Activated naive CD4-positive, alpha-beta T cell treated with anti-CD3 and anti-CD28 coated beads, Interleukin-2, amount 10 ng/mL, durations not matched to agents 7 days and 5 days (primary cell): ENCODE results near the gene FBXW12.
A peak's percentile ranks its signal among the peaks of the same experiment; 100 is the strongest.

Source experiments
- CTCF ChIA-PET: fragments of 350-600 bp; sonication (Branson Sonifier 250); formaldehyde crosslinking; loops from one replicate; lab custom pipeline; 2021; ENCODE audit warnings: antibody characterized with exemption; lab: Charles Lee
- DNase-seq: peaks from one replicate; pipeline ENCODE4 v3.0.0-alpha.2; 2020
- H3K27ac Mint-ChIP-seq: one replicate; pipeline ENCODE4 v1.8.0; 2021; ENCODE audit warnings: mild to moderate bottlenecking, moderate library complexity, mixed read lengths
- H3K27me3 Mint-ChIP-seq: one replicate; pipeline ENCODE4 v1.8.0; 2021; ENCODE audit warnings: mild to moderate bottlenecking, mixed read lengths
- H3K36me3 Mint-ChIP-seq: one replicate; pipeline ENCODE4 v1.8.0; 2021; ENCODE audit warnings: mixed read lengths
- H3K4me1 Mint-ChIP-seq: one replicate; pipeline ENCODE4 v1.8.0; 2021; ENCODE audit warnings: mixed read lengths
- H3K4me3 Mint-ChIP-seq: one replicate; pipeline ENCODE4 v1.8.0; 2021; ENCODE audit warnings: mild to moderate bottlenecking, moderate library complexity, mixed read lengths
- H3K9me3 Mint-ChIP-seq: one replicate; pipeline ENCODE4 v1.8.0; 2021; ENCODE audit warnings: mixed read lengths

FBXW12 gene

DNA sequence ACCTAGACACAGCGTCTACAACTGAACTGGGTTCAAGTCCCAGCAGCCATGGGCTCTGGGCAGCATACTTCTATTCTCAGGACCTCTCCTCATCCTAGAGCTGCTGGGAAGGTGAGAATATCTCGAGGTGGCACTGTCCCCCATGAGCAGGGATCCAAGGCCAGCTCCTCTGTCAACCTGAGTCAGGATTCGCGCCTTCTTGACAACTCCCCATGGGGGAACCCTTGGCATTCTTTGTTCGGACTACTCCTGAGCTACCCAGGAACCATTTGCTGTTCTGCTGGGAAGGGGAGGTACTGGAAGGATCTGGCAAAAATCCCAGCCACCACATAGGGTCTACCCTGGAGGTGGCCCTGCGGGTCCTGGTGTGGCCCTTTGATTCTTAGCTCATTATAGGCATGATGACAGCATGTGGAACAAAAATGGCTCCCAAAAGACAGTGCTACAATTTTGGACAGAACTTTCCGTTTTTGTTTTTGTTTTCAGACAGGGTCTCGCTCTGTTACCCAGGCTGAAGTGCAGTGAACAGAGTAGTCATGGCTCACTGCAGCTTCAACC is 35.6 kb downstream of the FBXW12 start:
- no peak overlapping the region for H3K4me3 Mint-ChIP-seq
- CTCF ChIA-PET: interaction anchor here (1.0 to 3.5 kb wide), 9 partner anchors 8 to 229 kb away, joined by 3 to 26 read pairs (median 6); no protein-coding TSS in a partner anchor
- no peak overlapping the region for H3K27ac Mint-ChIP-seq
- no peaks in the 10 kb centered on the region for H3K9me3 Mint-ChIP-seq
- no peaks in the 10 kb centered on the region for H3K4me1 Mint-ChIP-seq
- no peaks in the 10 kb centered on the region for H3K36me3 Mint-ChIP-seq
- H3K27me3 Mint-ChIP-seq: peaks cover 9% of the 10 kb centered on the region
- DNase-seq: peak; percentile 14

DNA sequence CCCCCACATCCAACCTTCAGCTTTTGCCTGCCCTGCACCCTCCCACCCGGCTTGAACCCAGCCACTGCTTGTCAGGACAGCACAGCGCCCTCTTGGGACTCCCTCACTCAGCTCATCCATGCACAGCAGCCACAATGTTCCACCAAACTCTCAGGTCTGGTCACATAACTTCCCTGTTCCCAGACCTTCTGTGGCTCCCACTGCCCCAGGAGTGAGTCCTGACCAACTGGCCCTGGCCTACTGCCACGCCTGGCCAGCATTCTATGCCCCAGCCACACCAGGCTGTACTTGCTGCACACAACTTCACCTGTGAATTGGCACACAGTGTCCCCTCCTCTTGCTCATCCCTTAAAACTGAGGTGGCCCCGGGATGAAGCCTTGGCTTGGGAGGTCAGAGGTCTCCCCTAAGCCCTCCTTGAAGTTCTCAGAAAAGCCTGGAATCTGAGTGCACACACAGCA is 36.8 kb downstream of the FBXW12 start:
- no peaks in the 10 kb centered on the region for H3K36me3 Mint-ChIP-seq
- CTCF ChIA-PET: interaction anchor here (0.6 to 3.5 kb wide), 7 partner anchors 9 to 183 kb away, joined by 3 to 26 read pairs (median 6); no protein-coding TSS in a partner anchor
- no peak overlapping the region for H3K4me3 Mint-ChIP-seq
- no peaks in the 10 kb centered on the region for H3K9me3 Mint-ChIP-seq
- DNase-seq: peak; percentile 20
- no peaks in the 10 kb centered on the region for H3K4me1 Mint-ChIP-seq
- H3K27me3 Mint-ChIP-seq: peaks cover 9% of the 10 kb centered on the region
- H3K27ac Mint-ChIP-seq: no peak overlapping the region

DNA sequence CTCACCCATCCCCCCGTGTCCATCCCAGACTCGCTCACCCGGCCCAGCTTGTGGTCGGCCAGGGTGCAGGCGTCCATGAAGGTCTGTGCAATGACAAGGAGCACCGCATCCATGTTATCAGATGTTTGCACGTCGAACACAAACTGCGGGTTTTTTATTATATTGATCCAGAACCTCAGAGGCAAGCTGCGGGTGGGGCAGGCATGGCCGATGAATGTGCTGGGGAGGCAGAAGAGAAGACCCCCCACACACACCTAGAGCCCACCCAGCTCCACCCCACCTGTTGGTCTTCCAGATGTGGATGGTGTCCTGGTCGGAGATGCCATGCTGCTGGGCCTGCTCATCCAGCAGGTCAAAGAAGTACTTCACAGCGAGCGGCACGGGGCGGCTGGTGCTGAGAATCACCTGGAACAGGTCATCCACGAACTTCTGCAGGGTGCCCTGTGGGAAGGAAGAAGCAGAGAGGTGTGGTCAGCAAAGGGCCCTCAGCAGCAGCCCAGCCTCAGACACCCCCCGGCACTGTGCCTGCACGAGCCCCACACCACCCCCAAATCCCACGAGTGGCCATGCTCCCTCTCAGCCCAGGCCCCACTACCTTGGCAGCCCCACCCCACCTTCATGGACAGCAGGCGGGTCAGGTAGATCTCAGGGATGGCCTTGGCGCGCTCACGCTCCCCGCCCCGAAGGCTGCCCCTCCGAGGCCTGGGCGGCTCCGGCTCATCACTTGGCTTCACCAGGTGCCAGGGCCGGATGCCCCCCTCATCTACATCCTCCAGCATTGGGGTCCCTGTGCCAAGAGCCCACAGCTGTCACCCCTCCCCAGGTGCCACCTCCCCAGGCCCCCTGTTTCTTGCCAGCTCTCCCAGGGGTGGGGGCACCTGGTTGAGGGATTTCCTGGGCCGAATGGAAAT is 37.5 kb downstream of the FBXW12 start:
- Mint-ChIP-seq H3K4me3 (no peak overlapping the region), H3K27ac (no peak overlapping the region), H3K27me3 (peaks cover 9% of the 10 kb centered on the region), H3K36me3 (no peaks in the 10 kb centered on the region), H3K9me3 (no peaks in the 10 kb centered on the region), H3K4me1 (no peaks in the 10 kb centered on the region)
- peak; percentile 13 for DNase-seq
- CTCF ChIA-PET: interaction anchor here (1.6 to 3.5 kb wide), 7 partner anchors 9 to 26 kb away, joined by 4 to 26 read pairs (median 8); no protein-coding TSS in a partner anchor

DNA sequence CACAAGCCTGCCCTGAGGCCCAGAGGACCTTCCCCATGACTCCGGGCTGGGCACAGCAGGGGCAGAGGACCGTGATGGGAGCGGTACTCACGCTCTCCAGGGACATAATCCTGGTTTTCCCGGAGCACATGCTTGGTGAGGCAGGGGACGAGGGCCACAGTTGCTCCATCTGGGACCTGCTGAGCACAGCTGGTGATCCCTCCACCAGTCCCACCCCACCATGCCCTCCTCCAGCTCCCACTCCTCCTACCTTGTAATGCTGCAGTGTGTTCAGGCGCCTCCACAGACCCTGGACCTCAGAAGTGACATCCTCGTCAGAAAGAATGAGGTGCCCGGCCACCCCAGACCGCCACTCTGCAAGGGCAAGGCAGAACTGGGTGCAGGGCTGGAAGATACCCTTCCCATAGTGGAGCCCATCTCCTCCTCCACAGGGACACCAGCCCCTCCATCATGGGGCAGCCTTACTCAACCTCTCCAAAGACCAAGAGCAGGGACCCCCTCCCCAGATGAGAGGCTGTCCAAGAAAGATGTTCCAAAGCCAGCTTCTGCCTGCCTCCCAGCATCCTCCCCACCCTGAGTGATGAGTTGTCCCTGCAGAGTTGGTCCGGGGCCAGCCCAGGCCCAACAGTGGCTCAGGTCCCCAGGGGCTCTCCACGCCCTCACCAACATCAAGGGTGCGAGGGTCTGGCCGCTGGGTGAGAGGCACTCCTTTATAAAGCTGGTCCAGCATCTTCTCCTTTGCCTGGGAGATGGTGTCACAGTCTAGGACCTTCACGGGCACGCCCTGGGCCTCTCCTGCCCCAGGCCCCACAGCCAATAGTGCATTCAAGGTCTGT is 38.4 kb downstream of the FBXW12 start:
- Mint-ChIP-seq H3K4me3 (no peak overlapping the region), H3K27ac (no peak overlapping the region), H3K9me3 (no peaks in the 10 kb centered on the region), H3K36me3 (no peaks in the 10 kb centered on the region), H3K4me1 (no peaks in the 10 kb centered on the region), H3K27me3 (peaks cover 9% of the 10 kb centered on the region)
- CTCF ChIA-PET: interaction anchor here (1.6 to 2.5 kb wide), 3 partner anchors 10 to 26 kb away, joined by 5 to 8 read pairs (median 6); no protein-coding TSS in a partner anchor
- peak; percentile 10 for DNase-seq

DNA sequence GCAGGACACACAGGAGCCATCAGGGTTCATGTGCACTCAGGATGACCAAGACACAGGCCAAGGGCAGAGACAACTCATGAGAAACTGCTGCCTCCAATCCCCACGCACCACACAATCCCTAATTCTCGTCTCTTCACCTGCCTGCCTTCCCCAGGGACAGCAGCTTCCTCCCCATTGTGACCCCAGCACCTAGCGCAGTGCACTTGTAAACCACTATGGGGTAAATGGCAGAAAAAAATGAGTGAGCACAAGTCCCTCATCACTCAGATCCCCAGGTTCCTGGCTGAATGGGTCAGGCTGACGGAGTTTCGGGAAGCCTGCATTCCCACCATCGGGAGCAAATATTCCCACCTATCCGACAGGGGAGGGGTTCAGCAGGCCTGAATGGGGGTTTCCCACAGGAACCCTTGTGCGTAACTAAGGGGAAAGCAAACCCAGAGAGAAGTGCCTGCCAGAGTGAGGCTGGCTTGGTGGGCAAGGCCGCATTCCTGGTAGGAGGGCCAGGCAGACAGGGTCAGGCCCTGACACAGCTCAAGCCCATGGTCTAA is 39.1 kb downstream of the FBXW12 start:
- no peak overlapping the region for H3K4me3 Mint-ChIP-seq
- CTCF ChIA-PET: interaction anchor here (1.4 to 2.4 kb wide), 3 partner anchors 11 to 25 kb away, joined by 5 to 9 read pairs (median 8); no protein-coding TSS in a partner anchor
- peaks cover 9% of the 10 kb centered on the region for H3K27me3 Mint-ChIP-seq
- H3K9me3 Mint-ChIP-seq: no peaks in the 10 kb centered on the region
- H3K4me1 Mint-ChIP-seq: no peaks in the 10 kb centered on the region
- DNase-seq: peak; percentile 16
- no peak overlapping the region for H3K27ac Mint-ChIP-seq
- H3K36me3 Mint-ChIP-seq: no peaks in the 10 kb centered on the region

DNA sequence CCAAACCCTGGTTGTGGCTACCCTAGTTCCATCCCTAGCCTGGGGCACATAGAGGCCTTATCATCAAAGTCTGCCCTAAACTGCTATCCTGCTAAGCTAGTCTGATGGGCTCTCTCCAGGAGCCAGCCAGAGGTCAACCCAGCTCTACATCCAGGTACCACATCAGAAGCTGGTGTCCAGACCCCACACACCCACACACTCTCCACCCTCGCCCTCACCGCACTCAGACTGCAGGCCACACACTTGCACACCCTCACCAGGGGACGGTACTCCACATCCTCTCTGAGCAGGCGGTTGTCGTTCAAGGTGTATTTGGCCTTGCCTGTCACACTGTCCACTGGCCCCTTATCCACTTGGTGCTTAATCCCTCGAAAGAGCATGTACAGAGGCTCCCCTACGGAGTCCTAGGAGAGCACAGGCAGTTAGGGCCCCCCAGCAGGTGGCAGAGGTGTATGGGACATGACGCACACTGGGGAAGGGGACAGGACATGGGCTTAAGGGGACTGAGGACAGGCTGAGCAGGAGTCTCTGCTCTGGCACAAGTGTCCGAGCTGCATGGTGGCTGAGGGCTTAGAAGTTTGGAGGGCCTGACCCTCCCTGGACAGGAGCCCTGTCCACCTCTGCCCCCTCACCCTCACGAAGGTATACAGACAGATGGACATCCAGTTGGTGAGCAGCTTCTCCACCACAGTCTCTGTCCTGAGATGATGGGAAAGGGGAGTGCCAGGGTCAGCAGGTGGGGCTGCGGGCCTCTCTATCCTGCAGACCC is 39.8 kb downstream of the FBXW12 start:
- Mint-ChIP-seq H3K27ac (no peak overlapping the region), H3K4me1 (no peaks in the 10 kb centered on the region)

DNA sequence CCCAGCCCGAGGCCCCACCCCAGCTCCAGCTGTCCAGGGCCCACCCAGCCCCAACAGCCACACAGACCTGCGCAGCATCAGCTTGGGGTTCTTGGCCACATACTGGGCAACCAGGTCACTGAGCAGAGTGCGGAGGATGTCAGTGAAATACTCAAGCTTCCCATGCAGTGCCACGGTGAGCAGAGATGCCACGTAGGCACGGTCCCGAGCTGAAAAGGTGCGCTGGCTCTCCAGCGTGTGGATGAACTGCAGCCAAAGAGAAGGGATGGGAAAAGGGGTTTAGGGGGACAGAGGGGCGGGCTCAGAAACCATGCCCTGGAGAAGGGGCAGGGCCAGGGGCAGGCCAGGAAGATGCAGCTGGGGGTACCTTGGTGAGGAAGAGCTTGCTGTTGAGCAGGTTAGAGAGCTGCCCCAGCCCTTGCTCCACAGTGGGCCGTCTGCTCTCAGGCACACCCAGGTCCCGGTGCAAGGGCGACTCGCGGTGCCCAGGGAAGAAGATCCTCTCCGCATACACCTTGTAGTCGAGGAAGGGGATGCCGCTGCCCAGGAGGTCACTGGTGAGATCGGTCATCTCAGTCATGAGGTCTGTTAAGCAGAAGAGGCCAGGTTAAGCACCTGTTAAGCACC is 40.5 kb downstream of the FBXW12 start:
- Mint-ChIP-seq H3K36me3 (no peaks in the 10 kb centered on the region), H3K27ac (no peak overlapping the region), H3K4me1 (no peaks in the 10 kb centered on the region), H3K9me3 (no peaks in the 10 kb centered on the region), H3K27me3 (peaks cover 3% of the 10 kb centered on the region), H3K4me3 (no peak overlapping the region)
- CTCF ChIA-PET: interaction anchor here (1.3 to 1.4 kb wide), 2 partner anchors 24 to 25 kb away, joined by 3 to 9 read pairs; no protein-coding TSS in a partner anchor
- peak; percentile 17 for DNase-seq

More for the DNA sequence above, 39.8 kb downstream of the FBXW12 start:
- CTCF ChIA-PET: interaction anchor here (1.4 to 2.4 kb wide), 2 partner anchors 12 to 24 kb away, joined by 8 to 9 read pairs; no protein-coding TSS in a partner anchor
- peaks cover 9% of the 10 kb centered on the region for H3K27me3 Mint-ChIP-seq
- no peaks in the 10 kb centered on the region for H3K9me3 Mint-ChIP-seq
- H3K36me3 Mint-ChIP-seq: no peaks in the 10 kb centered on the region
- peak; percentile 18 for DNase-seq
- H3K4me3 Mint-ChIP-seq: no peak overlapping the region

DNA sequence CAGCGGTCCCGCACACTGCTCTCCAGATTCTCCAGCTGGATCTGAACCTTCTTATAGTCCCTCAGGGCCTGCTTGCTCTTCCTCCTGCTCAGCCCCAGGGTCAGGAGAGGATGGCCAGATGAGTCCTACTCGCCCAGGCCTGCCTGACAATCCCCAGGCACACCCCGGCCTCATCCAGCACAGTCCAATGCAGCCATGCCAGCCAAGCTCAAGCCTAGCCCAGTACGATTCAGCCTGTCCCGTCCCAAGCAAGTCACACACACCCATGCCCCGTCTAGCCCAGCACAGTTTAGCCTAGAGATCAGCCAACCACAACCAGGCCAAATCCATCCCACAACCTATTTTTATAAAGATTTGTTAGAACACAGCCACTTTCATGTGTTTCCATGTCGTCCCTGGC is 41.1 kb downstream of the FBXW12 start:
- no peak overlapping the region for H3K27ac Mint-ChIP-seq
- no peak overlapping the region for H3K4me3 Mint-ChIP-seq
- H3K9me3 Mint-ChIP-seq: no peaks in the 10 kb centered on the region
- H3K4me1 Mint-ChIP-seq: no peaks in the 10 kb centered on the region
- no peaks in the 10 kb centered on the region for H3K27me3 Mint-ChIP-seq
- CTCF ChIA-PET: interaction anchor here (0.7 to 1.3 kb wide), 2 partner anchors 23 to 25 kb away, joined by 3 read pairs; no protein-coding TSS in a partner anchor
- H3K36me3 Mint-ChIP-seq: no peaks in the 10 kb centered on the region
- no peak for DNase-seq

DNA sequence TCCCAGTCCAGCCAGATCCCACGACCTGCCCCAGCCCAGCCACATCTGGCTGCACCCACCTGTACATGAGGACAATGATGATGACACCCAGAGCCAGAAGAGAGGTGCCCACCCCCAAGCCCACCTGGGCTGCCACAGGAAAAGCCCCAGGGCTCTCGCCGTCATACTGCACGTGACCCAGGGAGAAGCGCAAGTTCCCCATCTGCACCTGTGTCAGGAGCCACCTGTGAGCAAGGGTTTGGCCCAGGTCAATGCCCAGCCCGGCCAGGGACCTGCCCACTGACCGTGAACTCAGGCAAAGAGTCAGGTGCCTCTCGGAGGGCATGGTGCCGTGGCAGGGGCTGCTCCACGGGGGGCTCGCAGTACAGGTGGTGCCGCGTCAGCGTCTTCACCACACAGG is 41.6 kb downstream of the FBXW12 start:
- CTCF ChIA-PET: interaction anchor here (0.7 to 1.3 kb wide), 2 partner anchors 22 to 24 kb away, joined by 3 read pairs; no protein-coding TSS in a partner anchor
- Mint-ChIP-seq H3K4me3 (no peak overlapping the region), H3K27me3 (no peaks in the 10 kb centered on the region), H3K9me3 (no peaks in the 10 kb centered on the region), H3K4me1 (no peaks in the 10 kb centered on the region), H3K27ac (no peak overlapping the region), H3K36me3 (no peaks in the 10 kb centered on the region)
- no peak for DNase-seq

DNA sequence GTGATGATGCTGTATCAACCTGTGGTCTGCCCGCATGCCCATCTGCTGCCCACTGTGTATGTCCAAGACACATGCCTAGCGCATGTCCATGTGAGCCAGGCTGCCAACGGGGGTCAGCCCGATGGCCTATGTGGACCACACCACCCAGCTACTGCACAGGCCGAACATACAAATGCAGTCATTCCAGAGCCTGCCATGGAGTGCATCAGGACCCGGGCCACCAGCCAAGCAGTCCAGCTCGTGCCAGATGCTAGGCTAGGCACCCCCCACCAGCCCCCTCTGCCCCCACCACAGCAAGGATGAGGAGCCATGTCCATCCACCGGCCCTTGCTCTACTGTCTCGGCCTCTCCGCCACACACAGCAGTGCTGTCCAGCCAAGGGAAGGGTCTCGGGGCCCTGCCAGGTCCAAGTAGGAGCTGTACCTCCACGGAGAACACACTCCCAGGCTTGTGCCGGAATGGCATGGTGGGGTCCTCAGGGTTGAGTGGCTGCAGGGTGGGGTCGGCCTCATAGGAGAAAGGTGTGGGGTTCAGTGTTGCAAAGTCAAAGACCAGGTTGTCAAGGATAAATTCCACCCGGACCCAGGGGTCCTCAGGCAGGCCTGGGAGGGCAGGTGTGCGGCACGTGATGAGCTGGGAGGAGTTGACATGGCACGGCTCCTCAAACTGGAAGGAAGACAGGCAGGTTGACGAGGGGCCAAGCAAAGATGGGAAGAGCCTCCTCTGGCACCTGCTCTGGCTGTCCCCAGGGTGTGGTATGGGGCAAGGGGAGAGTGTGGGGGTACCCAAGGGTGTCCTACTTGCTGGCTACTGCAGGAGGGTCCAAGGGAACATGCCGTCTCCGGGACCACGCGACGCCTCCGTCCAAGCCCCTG is 42.6 kb downstream of the FBXW12 start:
- Mint-ChIP-seq H3K36me3 (no peaks in the 10 kb centered on the region), H3K4me3 (no peak overlapping the region), H3K4me1 (no peaks in the 10 kb centered on the region), H3K27me3 (no peaks in the 10 kb centered on the region), H3K9me3 (no peaks in the 10 kb centered on the region), H3K27ac (no peak overlapping the region)
- DNase-seq: no peak
- CTCF ChIA-PET: interaction anchor here (1.9 to 2.5 kb wide), 2 partner anchors 18 to 22 kb away, joined by 5 to 10 read pairs; no protein-coding TSS in a partner anchor

DNA sequence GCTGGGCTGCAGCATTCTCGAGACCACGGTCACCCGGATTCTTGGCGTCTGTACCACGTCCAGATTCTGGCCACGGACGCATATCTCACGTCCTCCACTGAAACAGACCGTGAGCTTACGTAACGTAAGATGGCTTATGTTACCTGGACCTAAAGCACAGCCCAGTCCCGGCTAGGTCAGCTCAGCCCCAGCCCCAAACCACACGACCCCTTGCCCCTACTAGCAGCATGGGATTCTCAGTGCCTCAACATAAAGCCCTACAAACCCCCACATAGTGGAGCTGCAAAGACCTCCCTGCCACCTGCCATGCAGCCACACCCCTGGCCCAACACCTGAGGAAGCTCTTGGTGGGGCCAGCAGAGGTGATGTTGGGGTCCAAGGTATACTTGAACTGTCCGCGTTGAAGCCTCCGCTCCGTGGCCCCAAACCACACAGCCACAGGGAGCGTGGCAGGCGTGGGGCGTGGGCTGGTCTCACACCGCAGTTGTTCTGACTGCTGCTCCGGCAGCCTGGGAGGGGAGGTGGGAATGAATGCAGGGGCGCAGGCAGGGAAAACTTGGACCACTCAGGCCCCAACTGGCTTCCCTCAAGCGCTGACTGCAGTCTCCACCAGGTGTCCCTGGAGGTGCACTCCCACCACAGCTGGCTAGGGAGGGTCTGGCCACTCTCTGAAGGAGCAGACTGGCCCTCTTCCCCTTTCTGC is 43.4 kb downstream of the FBXW12 start:
- no peak overlapping the region for H3K27ac Mint-ChIP-seq
- H3K36me3 Mint-ChIP-seq: no peaks in the 10 kb centered on the region
- no peak for DNase-seq
- H3K27me3 Mint-ChIP-seq: no peaks in the 10 kb centered on the region
- no peaks in the 10 kb centered on the region for H3K4me1 Mint-ChIP-seq
- CTCF ChIA-PET: interaction anchor here (1.9 to 2.5 kb wide), 3 partner anchors 15 to 21 kb away, joined by 5 to 10 read pairs (median 6); no protein-coding TSS in a partner anchor
- H3K9me3 Mint-ChIP-seq: no peaks in the 10 kb centered on the region
- no peak overlapping the region for H3K4me3 Mint-ChIP-seq
